DND-41 (cell line): ENCODE results near the gene CACNA1A.

Experiments used
- ATAC-seq: fragments of 200-7000 bp; cut with Tn5 transposase; 3 replicates; pipeline ENCODE4 v1.9.1; 2021; ENCODE audit warnings: low read depth; ENCODE audit not compliant: insufficient read depth
- DNase-seq: peaks from one replicate; pipeline ENCODE4 v3.0.0-alpha.2; 2020
- H2AFZ ChIP-seq: 2 replicates; pipeline ENCODE4 v1.6.0; 2012; ENCODE audit warnings: low read depth, low read length
- H3K27ac ChIP-seq: 2 replicates; pipeline ENCODE4 v1.5.1; 2012; ENCODE audit warnings: low read length, inconsistent platforms
- H3K27me3 ChIP-seq: fragments of 200-600 bp; sonication (generic); 2 replicates; pipeline ENCODE4 v1.6.0; 2012; ENCODE audit warnings: low read length, mild to moderate bottlenecking, inconsistent platforms; ENCODE audit not compliant: insufficient read depth, poor library complexity
- H3K36me3 ChIP-seq: 2 replicates; pipeline ENCODE4 v1.5.1; 2012; ENCODE audit warnings: low read length, inconsistent platforms; ENCODE audit not compliant: insufficient read depth
- H3K4me1 ChIP-seq: 2 replicates; pipeline ENCODE4 v1.5.1; 2012; ENCODE audit warnings: mild to moderate bottlenecking, low read length; ENCODE audit not compliant: insufficient read depth
- H3K4me2 ChIP-seq: 2 replicates; pipeline ENCODE4 v1.6.0; 2012; ENCODE audit warnings: mild to moderate bottlenecking, moderate library complexity, low read length, inconsistent platforms; ENCODE audit not compliant: insufficient read depth
- H3K4me3 ChIP-seq, 2 experiments: fragments of 200-600 bp in 1 of 2; shearing (Covaris generic) in 1 of 2; 2 replicates each; pipeline ENCODE4 v1.5.1; 2012 to 2016; ENCODE audit warnings: inconsistent platforms in 2 of 2, low read length in 2 of 2, mild to moderate bottlenecking in 2 of 2, low read depth in 1 of 2, moderate library complexity in 1 of 2
- H3K79me2 ChIP-seq: 2 replicates; pipeline ENCODE4 v1.6.0; 2012; ENCODE audit warnings: low read length, inconsistent platforms; ENCODE audit not compliant: insufficient read depth
- H3K9ac ChIP-seq: 2 replicates; pipeline ENCODE4 v1.6.0; 2012; ENCODE audit warnings: low read depth, mild to moderate bottlenecking, inconsistent platforms, low read length, moderate library complexity
- H3K9me3 ChIP-seq: 2 replicates; pipeline ENCODE4 v1.5.1; 2012; ENCODE audit warnings: low read length, moderate library complexity, mild to moderate bottlenecking, inconsistent platforms; ENCODE audit not compliant: insufficient read depth, severe bottlenecking
- H4K20me1 ChIP-seq: 2 replicates; pipeline ENCODE4 v1.6.0; 2012; ENCODE audit warnings: low read length; ENCODE audit not compliant: insufficient read depth
- EZH2 ChIP-seq: IDR thresholded peaks from 3 replicates; pipeline ENCODE4 v1.6.1; 2012; ENCODE audit warnings: borderline replicate concordance, low read depth, mild to moderate bottlenecking, moderate library complexity, low read length, inconsistent platforms; ENCODE audit not compliant: severe bottlenecking
- TF ChIP-seq, protein P1 (sequence below): IDR thresholded peaks from 2 replicates; pipeline ENCODE4 v1.5.1; 2012; ENCODE audit warnings: borderline replicate concordance, low read length, moderate library complexity, mild to moderate bottlenecking; ENCODE audit not compliant: poor library complexity, severe bottlenecking; ENCODE audit errors: extremely low read depth

The CACNA1A gene

DNA sequence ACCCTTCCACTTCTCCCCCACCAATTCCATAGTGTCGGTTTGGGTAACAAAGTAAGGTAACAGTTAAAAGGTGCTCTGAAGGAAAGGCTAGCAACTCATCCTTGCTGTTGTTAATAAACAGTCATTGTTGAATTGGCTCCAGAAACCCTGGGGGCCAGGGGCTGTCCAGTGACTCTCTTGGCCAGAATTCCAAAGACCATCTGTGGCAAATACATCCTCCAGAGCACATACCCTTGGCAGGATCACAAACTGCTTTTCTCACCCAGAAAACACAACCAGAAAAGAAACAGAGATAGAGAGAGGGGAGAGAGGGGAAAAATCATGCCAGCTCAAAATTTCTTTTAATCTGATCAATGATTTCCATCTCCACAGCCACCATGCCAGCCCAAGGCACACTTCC, 22.1 kb downstream of the CACNA1A start:
- H3K27ac ChIP-seq = no peak overlapping the region

DNA sequence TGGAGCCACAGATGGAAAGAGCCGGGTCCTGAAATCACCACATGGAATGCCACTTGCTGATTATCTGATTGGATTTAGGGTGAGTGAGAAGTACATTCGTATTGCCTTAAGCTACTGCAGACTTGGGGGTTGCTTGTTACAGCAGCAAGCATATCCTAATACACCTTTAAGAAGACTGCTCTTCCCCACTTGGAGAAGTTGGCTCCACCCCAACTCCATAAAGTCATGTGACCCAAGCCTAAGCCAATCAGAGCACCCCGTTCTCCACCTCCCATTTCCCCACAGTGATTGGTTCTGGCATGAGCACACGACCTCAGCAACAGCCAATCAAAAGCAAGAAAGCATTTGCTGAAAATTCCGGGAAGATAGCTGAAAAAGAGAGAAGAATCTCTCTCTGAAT, 23.1 kb downstream of the CACNA1A start:
- peaks cover 2% of the 10 kb centered on the region for H3K9me3 ChIP-seq
- no peak overlapping the region for H3K4me3 ChIP-seq
- ATAC-seq (no peak), DNase-seq (no peak)
- TF ChIP-seq EZH2 = no peak
- TF ChIP-seq, protein P1, sequence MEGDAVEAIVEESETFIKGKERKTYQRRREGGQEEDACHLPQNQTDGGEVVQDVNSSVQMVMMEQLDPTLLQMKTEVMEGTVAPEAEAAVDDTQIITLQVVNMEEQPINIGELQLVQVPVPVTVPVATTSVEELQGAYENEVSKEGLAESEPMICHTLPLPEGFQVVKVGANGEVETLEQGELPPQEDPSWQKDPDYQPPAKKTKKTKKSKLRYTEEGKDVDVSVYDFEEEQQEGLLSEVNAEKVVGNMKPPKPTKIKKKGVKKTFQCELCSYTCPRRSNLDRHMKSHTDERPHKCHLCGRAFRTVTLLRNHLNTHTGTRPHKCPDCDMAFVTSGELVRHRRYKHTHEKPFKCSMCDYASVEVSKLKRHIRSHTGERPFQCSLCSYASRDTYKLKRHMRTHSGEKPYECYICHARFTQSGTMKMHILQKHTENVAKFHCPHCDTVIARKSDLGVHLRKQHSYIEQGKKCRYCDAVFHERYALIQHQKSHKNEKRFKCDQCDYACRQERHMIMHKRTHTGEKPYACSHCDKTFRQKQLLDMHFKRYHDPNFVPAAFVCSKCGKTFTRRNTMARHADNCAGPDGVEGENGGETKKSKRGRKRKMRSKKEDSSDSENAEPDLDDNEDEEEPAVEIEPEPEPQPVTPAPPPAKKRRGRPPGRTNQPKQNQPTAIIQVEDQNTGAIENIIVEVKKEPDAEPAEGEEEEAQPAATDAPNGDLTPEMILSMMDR = no peak
- H3K4me1 ChIP-seq = no peaks in the 10 kb centered on the region
- H3K27me3 ChIP-seq = no peaks in the 10 kb centered on the region
- no peak overlapping the region for H3K4me2 ChIP-seq
- no peaks in the 10 kb centered on the region for H3K79me2 ChIP-seq
- no peak overlapping the region for H3K27ac ChIP-seq
- H4K20me1 ChIP-seq = no peaks in the 10 kb centered on the region
- no peak overlapping the region for H3K9ac ChIP-seq
- H2AFZ ChIP-seq = no peak overlapping the region
- no peaks in the 10 kb centered on the region for H3K36me3 ChIP-seq

More for the DNA sequence above, 22.1 kb downstream of the CACNA1A start:
- Histone ChIP-seq H3K27me3 (no peaks in the 10 kb centered on the region), H3K36me3 (no peaks in the 10 kb centered on the region), H3K4me3 (no peak overlapping the region), H4K20me1 (no peaks in the 10 kb centered on the region), H3K9me3 (peaks cover 2% of the 10 kb centered on the region), H3K4me1 (no peaks in the 10 kb centered on the region), H2AFZ (no peak overlapping the region), H3K79me2 (no peaks in the 10 kb centered on the region), H3K4me2 (no peak overlapping the region), H3K9ac (no peak overlapping the region)
- no peak for TF ChIP-seq EZH2
- ATAC-seq (no peak), DNase-seq (no peak)

DNA sequence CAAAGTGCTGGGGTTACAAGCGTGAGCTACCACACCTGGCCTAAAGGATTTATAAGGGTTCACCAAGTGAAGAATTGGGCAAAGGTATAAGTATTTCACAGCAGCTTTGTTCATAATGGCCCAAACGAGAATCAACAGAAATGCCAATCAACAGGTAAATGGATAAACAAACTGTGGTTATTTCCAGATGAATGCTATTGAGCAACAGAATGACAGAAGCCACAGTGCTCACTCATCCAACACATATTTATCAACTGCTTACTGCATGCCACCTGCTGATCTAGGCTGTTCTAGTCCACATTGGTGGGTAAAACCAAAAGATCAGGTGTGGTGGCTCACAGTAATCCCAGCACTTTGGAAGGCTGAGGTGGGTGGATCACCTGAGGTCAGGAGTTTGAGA, 27.7 kb downstream of the CACNA1A start:
- H3K9me3 ChIP-seq = peaks cover 14% of the 10 kb centered on the region
- H2AFZ ChIP-seq = no peak overlapping the region
- no peaks in the 10 kb centered on the region for H3K27me3 ChIP-seq
- H4K20me1 ChIP-seq = no peaks in the 10 kb centered on the region
- no peak overlapping the region for H3K27ac ChIP-seq
- DNase-seq (no peak), ATAC-seq (no peak)
- no peaks in the 10 kb centered on the region for H3K79me2 ChIP-seq
- no peaks in the 10 kb centered on the region for H3K36me3 ChIP-seq
- no peak overlapping the region for H3K4me2 ChIP-seq
- no peak overlapping the region for H3K4me3 ChIP-seq
- H3K4me1 ChIP-seq = no peaks in the 10 kb centered on the region
- no peak overlapping the region for H3K9ac ChIP-seq
- TF ChIP-seq, protein P1 = no peak
- no peak for TF ChIP-seq EZH2

DNA sequence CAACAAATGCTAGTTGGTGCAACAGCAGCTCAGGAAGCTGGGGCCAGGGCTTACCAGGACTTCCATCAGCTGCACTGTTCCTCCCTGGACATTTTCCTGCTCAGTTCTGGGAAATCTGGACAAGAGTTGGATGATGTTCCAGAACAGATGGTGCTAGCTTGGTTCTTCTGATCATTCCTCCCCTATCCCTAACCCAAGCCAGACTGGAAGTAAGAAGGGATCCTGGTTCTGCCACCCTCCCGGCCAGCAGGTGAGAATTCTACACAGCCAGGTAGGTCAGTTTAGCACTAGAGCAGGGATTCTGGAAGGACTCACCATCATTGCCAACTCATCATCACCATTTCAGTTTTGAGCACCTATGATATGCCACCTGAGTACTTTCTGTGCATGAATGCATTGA, 30.2 kb downstream of the CACNA1A start:
- DNase-seq (no peak), ATAC-seq (no peak)

More for the DNA sequence above, 30.2 kb downstream of the CACNA1A start:
- H3K79me2 ChIP-seq = no peaks in the 10 kb centered on the region
- TF ChIP-seq EZH2 = no peak
- TF ChIP-seq, protein P1 = no peak
- H3K27ac ChIP-seq = no peak overlapping the region
- H3K36me3 ChIP-seq = no peaks in the 10 kb centered on the region
- H3K9me3 ChIP-seq = peaks cover 12% of the 10 kb centered on the region
- no peak overlapping the region for H3K9ac ChIP-seq
- no peaks in the 10 kb centered on the region for H3K27me3 ChIP-seq
- no peaks in the 10 kb centered on the region for H4K20me1 ChIP-seq
- H3K4me2 ChIP-seq = no peak overlapping the region
- H3K4me1 ChIP-seq = no peaks in the 10 kb centered on the region
- H2AFZ ChIP-seq = no peak overlapping the region
- no peak overlapping the region for H3K4me3 ChIP-seq
